HG02588 (cell line): Measurements from ENCODE around the gene GPR132.

Experiments
- ATAC-seq: cut with Tn5 transposase; IDR thresholded peaks from one replicate; pipeline ENCODE4 v1.9.1; 2021; ENCODE audit warnings: mild to moderate bottlenecking, moderate library complexity; ENCODE audit not compliant: unreplicated experiment

Gene GPR132

GRCh38 chr14:105063056-105063455 lies 2.2 kb downstream of the GPR132 start:
- ATAC-seq: no peak

DNA sequence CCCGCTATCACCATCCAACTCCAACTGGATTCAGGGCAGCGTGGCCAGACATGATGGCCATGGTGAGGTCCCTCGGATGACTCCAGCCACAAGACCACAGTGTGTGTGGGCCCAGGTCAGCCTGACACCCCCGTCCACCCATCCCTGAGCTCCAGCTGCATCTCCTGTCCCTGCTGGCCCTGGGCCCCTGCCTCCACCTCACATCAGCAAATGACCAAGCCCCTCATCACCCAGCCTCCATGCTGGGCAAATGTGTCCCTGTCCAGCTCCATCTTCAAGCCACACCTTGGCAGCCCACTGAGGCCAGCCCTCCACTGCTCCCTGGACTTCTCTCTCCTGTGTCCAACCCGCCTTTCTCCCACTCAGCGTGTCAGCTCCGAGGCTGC lies 3.2 kb downstream of the GPR132 start:
- ATAC-seq: no peak

DNA sequence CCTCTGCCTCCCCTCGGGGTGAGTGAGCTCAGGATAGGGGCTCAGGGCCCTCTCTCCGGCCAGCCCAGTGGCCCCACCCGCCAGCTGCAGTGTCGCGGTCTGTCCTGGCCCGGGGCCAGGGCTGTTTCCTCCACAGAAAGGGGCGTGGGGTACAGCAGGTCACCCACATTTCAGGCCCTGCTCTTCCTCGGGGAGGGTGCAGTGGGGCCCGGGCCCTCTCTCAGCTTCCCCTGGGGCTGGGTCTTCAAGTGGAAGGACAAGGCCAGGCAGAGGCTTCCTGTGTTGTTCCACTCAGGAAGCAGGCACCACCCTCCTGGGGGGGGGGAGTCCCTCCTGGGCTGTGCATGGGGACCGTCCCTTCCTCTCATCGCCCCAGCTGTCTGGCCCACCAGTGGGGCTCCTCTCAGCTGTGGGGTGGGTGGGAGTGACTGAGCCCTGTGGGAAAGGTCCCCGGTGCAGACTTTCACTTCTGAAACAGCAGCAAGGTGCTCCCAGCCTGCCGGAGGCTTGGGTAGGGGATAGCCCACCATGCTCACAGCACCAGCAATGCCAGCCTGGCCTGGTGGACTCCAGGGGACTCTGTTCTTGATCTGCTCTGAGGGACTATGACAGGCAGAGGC lies 3.7 kb downstream of the GPR132 start:
- no peak for ATAC-seq

GRCh38 chr14:105060751-105061427 lies 4.3 kb downstream of the GPR132 start:
- ATAC-seq: no peak

GRCh38 chr14:105059925-105060565 lies 5.2 kb downstream of the GPR132 start:
- ATAC-seq: no peak

- ATAC-seq: no peak
These were observed 6.0 kb downstream of the GPR132 start for GRCh38 chr14:105059035-105059924.

GRCh38 chr14:105058521-105059034 lies 6.7 kb downstream of the GPR132 start:
- no peak for ATAC-seq

GRCh38 chr14:105056303-105056831 lies 8.9 kb downstream of the GPR132 start:
- ATAC-seq: no peak

DNA sequence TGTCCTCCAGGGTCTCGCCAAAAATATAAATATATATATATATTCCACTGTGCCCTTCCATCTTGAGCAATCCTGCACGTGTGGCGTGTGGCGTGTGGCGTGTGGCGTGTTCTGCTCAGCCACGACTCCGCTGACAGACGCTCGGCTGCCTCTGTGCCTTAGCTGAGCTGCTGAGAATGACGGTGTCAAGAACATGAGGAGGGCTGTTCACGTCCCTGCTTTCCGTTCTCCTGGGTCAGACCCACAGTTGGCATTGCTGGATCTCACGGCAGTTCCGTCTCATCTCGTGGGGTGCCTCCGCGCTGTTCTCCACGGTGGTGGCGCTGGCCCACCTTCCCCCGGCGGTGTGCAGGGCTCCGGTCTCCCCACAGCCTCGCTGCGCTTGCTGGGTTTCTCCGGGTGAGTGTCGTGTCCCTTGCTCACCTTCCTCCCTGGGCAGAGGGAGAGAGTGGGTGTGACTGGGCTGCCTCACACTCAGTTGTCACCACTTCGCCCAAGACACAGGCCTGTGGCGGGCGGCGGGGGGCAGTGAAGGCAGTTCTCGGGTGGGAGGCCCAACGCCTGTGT lies 9.4 kb downstream of the GPR132 start:
- no peak for ATAC-seq

DNA sequence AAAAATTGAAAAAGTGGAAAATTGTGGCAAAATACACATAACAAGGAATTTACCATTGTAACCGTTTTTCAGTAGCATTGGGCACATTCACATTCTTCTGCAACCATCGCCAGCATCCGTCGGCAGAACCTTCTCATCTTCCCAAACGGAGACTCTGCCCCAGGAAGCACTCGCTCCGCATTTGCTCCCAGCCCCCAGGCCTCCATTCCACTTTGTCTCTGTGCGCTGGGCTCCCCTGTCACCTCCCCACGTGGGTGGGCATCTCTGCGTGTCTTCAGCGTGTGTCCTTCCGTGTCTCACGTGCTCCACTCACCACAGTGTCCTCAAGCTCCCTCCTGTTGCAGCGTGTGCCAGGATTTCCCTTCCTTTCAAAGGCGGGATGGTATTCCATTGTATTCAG lies 9.9 kb downstream of the GPR132 start:
- no peak for ATAC-seq

DNA sequence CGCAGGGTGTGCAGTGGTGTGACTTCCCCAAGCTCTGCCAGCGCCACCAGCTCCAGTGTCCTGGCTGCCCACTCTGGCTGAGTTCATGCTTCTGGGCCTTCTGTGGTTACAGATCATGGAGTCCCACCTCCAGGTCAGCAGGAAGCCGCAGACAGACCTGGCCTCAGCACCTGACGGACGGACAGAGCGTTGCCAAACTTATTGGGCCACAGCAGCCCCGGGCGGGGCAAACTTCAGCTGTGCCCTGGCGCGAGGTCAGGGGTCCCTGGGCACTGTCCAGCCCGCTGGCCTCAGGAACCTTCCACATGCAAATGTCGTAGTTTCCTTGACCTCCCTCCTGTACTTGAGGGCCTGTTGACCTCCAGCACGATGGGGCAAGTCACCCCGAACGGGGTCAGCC lies 11.2 kb downstream of the GPR132 start:
- no peak for ATAC-seq

DNA sequence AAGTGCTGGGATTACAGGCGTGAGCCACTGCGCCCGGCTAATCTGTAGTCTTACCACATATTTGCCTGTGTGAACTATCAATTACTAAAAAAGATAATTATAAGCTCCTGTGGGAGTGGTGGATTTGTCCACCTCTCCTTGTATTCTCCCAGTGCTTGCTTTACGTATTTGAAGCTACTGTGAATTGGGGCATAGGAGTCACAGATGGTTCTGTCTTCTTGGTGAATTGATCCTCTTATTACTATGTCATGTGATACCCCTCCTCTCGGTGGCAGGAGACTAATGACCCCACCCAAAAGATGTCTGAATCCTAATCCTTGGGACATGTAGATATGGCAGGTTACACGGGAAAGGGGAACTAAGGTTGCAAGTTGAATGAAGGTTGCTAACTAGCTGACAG lies 11.8 kb downstream of the GPR132 start:
- ATAC-seq: no peak

DNA sequence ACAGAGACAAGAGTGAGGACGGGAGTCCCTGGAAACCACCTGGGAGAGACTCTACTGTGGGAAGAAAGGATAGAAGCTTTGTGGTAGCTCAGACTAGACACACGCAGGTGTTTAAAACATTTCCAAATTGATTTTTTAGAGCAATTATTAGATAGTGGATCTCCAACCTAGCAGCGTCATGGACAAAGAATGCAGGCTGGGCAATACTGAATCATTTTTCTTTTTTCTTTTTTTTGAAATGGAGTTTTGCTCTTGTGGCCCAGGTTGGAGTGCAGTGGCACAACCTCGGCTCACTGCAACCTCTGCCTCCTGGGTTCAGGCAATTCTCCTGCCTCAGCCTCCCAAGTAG lies 13.1 kb downstream of the GPR132 start:
- ATAC-seq: no peak

DNA sequence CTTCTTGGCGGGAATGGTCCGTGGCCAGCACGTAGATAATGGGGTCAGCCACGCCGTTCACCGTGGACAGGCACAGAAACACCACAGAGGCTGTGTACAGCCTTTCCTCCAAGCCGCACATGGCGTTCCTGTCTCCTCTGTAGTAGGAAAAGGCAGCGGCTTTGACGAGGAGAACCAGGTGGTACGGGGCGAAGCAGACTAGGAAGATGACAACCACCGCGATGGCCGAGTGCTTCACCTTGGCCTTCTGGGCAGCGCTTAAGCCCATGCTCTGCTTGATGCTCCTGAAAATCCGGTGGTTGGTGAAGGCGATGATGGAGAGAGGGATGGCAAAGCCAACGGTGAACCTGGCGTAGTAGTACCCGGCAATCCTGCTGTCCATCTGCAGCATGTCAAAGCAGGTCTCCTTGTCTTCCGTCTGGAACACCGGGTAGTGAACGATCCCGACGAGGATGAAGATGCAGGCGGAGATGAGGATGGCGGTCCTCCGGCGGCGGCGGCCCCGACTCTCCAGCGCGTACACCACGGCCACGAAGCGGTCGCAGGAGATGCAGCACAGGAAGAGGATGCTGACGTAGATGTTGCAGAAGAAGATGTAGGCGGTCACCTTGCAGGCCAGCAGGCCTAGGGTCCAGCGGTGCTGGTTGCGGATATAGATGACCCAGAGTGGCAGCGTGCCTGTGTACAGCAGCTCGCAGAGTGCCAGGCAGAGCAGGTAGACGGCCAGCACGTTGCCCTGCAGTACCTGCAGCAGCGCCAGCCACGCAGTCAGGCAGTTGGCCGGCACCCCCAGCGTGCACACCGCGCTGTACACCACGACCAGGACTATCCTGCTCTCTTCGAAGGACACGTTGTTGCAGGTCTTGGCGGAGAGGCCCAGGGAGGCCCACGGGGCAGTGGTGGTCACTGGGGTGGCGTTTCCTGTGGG lies 13.8 kb downstream of the GPR132 start:
- ATAC-seq: no peak

GRCh38 chr14:105050551-105050897 lies 14.7 kb downstream of the GPR132 start:
- ATAC-seq: no peak

DNA sequence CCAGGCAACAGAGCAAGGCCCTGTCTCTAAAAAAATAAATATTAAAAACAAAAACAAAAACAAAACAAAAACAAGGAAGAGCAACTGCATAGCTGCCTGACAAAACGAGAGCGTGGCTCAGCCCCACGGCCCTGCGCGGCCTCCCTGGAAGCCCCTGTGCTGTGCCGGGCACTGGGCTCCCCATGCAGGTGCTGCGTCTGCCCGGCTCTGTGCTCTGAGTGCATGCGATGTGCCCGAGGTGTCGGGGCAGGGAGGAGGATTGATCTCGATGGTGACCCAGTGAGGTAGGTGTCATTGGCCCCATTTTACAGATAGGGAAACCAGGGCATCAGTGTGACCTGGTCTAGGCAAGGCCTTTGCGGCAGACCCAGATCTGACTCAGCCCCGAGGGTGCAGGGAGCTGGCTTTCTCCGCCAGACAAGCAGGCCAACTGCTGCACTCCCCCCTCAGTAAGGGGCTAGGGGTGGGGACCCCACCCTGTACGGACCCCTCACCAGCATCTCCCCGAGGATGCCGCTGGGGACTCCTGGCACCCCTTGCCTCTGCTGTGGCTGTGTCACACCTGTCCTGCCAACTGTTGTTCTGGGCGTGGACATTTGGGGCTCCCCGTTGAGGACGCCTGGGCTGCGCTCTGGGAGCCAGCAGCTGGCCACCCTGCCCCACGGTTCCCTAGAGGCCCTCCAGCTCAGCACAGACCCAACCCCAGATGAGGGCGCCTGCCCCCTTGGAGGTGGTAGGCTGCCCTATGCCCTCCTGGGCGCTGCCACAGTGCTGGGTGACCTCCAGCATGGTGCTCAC lies 15.3 kb downstream of the GPR132 start:
- no peak for ATAC-seq

DNA sequence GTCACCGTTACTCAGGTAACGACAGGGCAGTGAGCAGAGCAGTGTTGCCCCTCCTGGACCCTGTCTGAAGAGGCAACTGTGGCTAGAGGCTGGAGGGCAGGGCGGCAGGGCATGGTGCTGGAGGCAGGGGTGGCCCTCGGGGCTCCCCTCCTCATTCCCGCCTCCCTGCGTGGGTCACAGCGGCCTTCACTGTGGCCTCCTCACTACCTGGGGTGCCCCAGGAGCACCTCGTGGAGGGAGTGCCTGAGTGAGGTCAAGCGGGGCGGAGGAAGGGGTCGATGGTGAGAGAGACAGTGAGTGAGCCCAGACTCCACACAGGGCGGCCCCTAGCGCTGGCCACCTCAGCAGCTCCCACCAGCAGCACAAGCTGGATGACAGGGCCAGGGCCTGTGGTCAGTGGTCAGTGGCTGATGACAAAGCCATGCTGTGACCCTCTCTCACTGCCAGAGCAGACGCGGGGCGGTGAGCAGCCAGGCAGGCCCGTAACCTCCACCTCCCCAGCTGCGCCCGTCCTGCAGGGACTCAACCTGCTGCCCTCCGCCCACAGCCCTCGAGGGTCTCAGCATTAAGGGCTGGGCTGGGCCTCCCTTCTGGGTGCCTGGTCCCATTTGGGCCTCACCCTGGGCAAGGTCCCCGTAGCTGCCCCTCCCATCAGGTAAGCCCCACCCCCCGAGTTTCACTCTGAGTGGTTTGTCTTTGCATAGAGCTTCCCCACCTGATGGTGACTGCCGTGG lies 17.8 kb downstream of the GPR132 start:
- ATAC-seq: no peak

GRCh38 chr14:105046891-105047282 lies 18.3 kb downstream of the GPR132 start:
- no peak for ATAC-seq
